ENCODE results near the gene ASTE1. TPM values are rescaled to one million over a fixed set of nuclear protein-coding genes. Genes with fewer than 3 reads are reported as not detected.
A peak's percentile ranks its signal among the peaks of the same experiment; 100 is the strongest.

The ASTE1 gene
- total RNA-seq, 1 donor from 2014 or later: 4.0 TPM

- H3K27me3 ChIP-seq (ENCODE audit: low read depth): no peaks in the 10 kb centered on the region
- intact Hi-C loops (cut with micrococcal nuclease): no loop called here
- no peak overlapping the region for H3K4me3 ChIP-seq
- no peaks in the 10 kb centered on the region for H3K9me3 ChIP-seq (replicated peaks)
- H3K36me3 ChIP-seq: no peaks in the 10 kb centered on the region
- no peaks in the 10 kb centered on the region for H3K4me1 ChIP-seq
- no peak for TF ChIP-seq CTCF (IDR thresholded peaks at IDR 0.05; ENCODE audit: borderline replicate concordance)
- H3K27ac ChIP-seq (replicated peaks): no peak overlapping the region
- no peak for DNase-seq
Observed at GRCh38 chr3:131036986-131037385, 10.4 kb upstream of the ASTE1 start.

- H3K4me3 ChIP-seq: no peak overlapping the region
- no peaks in the 10 kb centered on the region for H3K4me1 ChIP-seq
- no peaks in the 10 kb centered on the region for H3K9me3 ChIP-seq (replicated peaks)
- intact Hi-C loops (cut with micrococcal nuclease): no loop called here
- H3K27ac ChIP-seq (replicated peaks): no peak overlapping the region
- H3K27me3 ChIP-seq (ENCODE audit: low read depth): no peaks in the 10 kb centered on the region
- no peak for DNase-seq
- TF ChIP-seq CTCF (IDR thresholded peaks at IDR 0.05; ENCODE audit: borderline replicate concordance): no peak
- no peaks in the 10 kb centered on the region for H3K36me3 ChIP-seq
Observed at GRCh38 chr3:131036200-131036816, 9.7 kb upstream of the ASTE1 start.

DNA sequence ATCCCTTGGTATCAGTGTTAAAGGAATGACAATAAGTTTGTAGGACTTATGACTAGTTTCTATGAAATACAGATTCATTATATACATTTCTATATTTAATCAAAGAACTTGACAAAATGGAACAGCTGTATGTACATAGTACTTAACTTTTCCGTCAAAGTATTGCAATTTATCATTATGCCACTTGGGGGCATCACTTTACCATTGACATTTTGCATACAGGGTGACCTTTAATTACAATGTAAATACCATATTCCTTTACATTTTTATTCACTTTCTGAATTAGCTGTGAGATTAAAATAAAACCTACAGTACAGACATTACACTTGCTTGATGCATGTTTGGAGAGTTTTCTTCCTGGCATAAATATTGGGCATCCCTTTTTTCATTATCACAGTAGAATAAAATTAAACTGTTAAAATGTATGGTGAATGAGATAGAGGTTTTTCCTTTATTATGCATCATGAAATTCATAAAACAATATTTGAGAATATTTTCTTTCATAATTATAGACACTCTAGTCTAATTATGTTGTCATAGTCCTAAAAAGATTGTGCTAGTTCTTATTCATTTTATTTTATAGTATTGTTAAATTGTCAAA lies 7.0 kb upstream of the ASTE1 start:
- Histone ChIP-seq H3K4me3 (no peak overlapping the region), H3K9me3 (replicated peaks) (no peaks in the 10 kb centered on the region), H3K4me1 (no peaks in the 10 kb centered on the region), H3K36me3 (no peaks in the 10 kb centered on the region), H3K27ac (replicated peaks) (no peak overlapping the region), H3K27me3 (ENCODE audit: low read depth) (no peaks in the 10 kb centered on the region)
- peak; percentile 68 for TF ChIP-seq CTCF (IDR thresholded peaks at IDR 0.05; ENCODE audit: borderline replicate concordance)
- intact Hi-C loops (cut with micrococcal nuclease): no loop called here
- no peak for DNase-seq

DNA sequence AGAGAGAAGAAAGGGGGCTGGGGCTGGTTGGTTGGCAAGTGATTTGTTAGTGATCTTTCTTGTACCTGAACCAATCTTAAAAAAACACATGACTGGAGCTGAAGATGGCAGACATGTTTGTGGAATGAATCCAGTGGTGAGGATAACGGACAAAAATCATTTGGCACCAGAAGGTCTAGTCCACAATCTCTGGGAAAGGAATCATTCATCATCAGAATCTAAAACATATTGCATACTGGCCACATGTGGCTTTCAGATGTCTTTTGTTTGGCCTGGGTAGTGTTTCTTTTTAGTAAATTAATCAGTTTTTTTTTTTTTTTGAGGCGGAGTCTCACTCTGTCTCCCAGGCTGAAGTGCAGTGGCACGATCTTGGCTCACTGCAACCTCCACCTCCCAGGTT lies 5.0 kb upstream of the ASTE1 start:
- H3K9me3 ChIP-seq (replicated peaks): no peaks in the 10 kb centered on the region

GRCh38 chr3:131028844-131029243 lies 2.2 kb upstream of the ASTE1 start:
- no peaks in the 10 kb centered on the region for H3K9me3 ChIP-seq (replicated peaks)
- H3K27ac ChIP-seq (replicated peaks): no peak overlapping the region
- peaks cover 11% of the 10 kb centered on the region for H3K36me3 ChIP-seq
- TF ChIP-seq CTCF (IDR thresholded peaks at IDR 0.05; ENCODE audit: borderline replicate concordance): no peak
- H3K4me1 ChIP-seq: peaks cover 34% of the 10 kb centered on the region
- no peak for DNase-seq
- intact Hi-C loops (cut with micrococcal nuclease): no loop called here
- no peak overlapping the region for H3K4me3 ChIP-seq
- H3K27me3 ChIP-seq (ENCODE audit: low read depth): no peaks in the 10 kb centered on the region

More for the DNA sequence above, 5.0 kb upstream of the ASTE1 start:
- DNase-seq: no peak
- Histone ChIP-seq H3K36me3 (no peaks in the 10 kb centered on the region), H3K4me1 (peaks cover 9% of the 10 kb centered on the region), H3K4me3 (no peak overlapping the region), H3K27ac (replicated peaks) (no peak overlapping the region), H3K27me3 (ENCODE audit: low read depth) (no peaks in the 10 kb centered on the region)
- TF ChIP-seq CTCF (IDR thresholded peaks at IDR 0.05; ENCODE audit: borderline replicate concordance): no peak
- intact Hi-C loops (cut with micrococcal nuclease): no loop called here

Measured in left ventricle myocardium inferior (tissue), 1 donor.